ENCODE measurements around the gene LRRN4CL. TPM values are rescaled to one million over a fixed set of nuclear protein-coding genes. Genes with fewer than 3 reads are reported as not detected.

The LRRN4CL gene
- total and polyA plus RNA-seq, 9 of the 15 experiments (the other 6 are each of a cell fraction or from before 2014, with no cell fraction given): 0.03 to 0.11 (median 0.05) TPM; not detected in 4

DNA sequence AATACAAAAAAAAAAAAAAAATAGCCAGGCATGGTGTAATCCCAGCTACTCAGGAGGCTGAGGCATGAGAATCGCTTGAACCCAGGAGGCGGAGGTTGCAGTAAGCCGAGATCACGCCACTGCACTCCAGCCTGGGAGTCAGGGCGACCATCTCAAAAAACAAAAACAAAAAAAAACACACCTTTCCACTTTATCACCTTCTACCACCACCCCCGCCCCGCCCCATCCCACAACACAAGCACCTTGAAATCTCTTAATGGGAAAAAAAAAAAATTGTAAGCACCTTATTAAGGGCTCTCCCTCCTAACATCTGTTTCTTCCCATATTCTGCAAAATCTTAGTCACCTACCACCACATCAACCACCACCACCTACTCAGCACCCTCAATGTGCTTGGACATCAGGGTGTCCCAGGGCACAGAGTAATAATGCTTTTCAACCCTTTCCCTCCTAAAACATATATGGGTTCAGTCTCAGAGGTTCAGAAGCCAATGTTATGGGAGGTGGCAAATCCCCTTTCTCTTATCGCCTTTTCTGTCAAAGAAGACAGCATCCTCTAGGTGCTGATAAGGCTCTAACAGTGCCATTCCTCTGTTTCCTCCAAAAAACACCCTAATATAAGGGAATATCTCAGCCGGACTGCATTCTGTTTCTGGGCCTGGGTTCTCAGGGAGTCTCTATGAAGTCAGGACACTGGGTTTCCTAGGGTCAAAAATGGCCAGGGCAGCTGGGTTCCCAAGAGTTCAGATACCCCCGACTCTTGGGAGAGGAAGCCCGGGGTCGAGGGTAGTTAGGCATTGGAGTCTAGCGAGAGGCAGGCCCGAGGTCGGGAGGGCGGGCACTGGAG lies 36.9 kb downstream of the LRRN4CL start (continued):
- TF ChIP-seq, protein P1, sequence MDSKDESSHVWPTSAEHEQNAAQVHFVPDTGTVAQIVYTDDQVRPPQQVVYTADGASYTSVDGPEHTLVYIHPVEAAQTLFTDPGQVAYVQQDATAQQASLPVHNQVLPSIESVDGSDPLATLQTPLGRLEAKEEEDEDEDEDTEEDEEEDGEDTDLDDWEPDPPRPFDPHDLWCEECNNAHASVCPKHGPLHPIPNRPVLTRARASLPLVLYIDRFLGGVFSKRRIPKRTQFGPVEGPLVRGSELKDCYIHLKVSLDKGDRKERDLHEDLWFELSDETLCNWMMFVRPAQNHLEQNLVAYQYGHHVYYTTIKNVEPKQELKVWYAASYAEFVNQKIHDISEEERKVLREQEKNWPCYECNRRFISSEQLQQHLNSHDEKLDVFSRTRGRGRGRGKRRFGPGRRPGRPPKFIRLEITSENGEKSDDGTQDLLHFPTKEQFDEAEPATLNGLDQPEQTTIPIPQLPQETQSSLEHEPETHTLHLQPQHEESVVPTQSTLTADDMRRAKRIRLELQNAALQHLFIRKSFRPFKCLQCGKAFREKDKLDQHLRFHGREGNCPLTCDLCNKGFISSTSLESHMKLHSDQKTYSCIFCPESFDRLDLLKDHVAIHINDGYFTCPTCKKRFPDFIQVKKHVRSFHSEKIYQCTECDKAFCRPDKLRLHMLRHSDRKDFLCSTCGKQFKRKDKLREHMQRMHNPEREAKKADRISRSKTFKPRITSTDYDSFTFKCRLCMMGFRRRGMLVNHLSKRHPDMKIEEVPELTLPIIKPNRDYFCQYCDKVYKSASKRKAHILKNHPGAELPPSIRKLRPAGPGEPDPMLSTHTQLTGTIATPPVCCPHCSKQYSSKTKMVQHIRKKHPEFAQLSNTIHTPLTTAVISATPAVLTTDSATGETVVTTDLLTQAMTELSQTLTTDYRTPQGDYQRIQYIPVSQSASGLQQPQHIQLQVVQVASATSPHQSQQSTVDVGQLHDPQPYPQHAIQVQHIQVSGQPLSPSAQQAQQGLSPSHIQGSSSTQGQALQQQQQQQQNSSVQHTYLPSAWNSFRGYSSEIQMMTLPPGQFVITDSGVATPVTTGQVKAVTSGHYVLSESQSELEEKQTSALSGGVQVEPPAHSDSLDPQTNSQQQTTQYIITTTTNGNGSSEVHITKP (IDR thresholded peaks at IDR 0.05; ENCODE audit: partially characterized antibody): peak; percentile 6
- TF ChIP-seq DPF2 (IDR thresholded peaks at IDR 0.05) (0 out of 2 replicates have a peak, but pooled peaks have one; percentile 14), NFIC (IDR thresholded peaks at IDR 0.05) (no peak), POLR2AphosphoS5 (IDR thresholded peaks at IDR 0.05; ENCODE audit: control insufficient read depth, insufficient read depth, low read depth, low read length) (no peak), CSDE1 (IDR thresholded peaks at IDR 0.05) (no peak), ZNF644 (tag; IDR thresholded peaks at IDR 0.05; ENCODE audit: low read depth) (no peak), ESRRA (IDR thresholded peaks at IDR 0.05; ENCODE audit: borderline replicate concordance, low read depth) (no peak), ZC3H11A (IDR thresholded peaks at IDR 0.05; ENCODE audit: low read depth, low read length) (no peak), SMAD4 (CRISPR knock-in tag; conservative IDR thresholded peaks at IDR 0.05) (no peak), AFF4 (CRISPR knock-in tag; IDR thresholded peaks at IDR 0.05) (0 out of 2 replicates have a peak, but pooled peaks have one; percentile 16), POLR2AphosphoS2 (IDR thresholded peaks at IDR 0.05; ENCODE audit: low read length) (no peak), BRD9 (IDR thresholded peaks at IDR 0.05; ENCODE audit: low read depth, partially characterized antibody) (no peak), MEIS2 (IDR thresholded peaks at IDR 0.05; ENCODE audit: partially characterized antibody) (peak; percentile 54), FOXK1 (CRISPR knock-in tag; IDR thresholded peaks at IDR 0.05; ENCODE audit: borderline replicate concordance) (0 out of 2 replicates have a peak, but pooled peaks have one; percentile 22)
- TF ChIP-seq, protein P2, sequence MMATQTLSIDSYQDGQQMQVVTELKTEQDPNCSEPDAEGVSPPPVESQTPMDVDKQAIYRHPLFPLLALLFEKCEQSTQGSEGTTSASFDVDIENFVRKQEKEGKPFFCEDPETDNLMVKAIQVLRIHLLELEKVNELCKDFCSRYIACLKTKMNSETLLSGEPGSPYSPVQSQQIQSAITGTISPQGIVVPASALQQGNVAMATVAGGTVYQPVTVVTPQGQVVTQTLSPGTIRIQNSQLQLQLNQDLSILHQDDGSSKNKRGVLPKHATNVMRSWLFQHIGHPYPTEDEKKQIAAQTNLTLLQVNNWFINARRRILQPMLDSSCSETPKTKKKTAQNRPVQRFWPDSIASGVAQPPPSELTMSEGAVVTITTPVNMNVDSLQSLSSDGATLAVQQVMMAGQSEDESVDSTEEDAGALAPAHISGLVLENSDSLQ (IDR thresholded peaks at IDR 0.05): 0 out of 2 replicates have a peak, but pooled peaks have one; percentile 15
- TF ChIP-seq, protein P3, sequence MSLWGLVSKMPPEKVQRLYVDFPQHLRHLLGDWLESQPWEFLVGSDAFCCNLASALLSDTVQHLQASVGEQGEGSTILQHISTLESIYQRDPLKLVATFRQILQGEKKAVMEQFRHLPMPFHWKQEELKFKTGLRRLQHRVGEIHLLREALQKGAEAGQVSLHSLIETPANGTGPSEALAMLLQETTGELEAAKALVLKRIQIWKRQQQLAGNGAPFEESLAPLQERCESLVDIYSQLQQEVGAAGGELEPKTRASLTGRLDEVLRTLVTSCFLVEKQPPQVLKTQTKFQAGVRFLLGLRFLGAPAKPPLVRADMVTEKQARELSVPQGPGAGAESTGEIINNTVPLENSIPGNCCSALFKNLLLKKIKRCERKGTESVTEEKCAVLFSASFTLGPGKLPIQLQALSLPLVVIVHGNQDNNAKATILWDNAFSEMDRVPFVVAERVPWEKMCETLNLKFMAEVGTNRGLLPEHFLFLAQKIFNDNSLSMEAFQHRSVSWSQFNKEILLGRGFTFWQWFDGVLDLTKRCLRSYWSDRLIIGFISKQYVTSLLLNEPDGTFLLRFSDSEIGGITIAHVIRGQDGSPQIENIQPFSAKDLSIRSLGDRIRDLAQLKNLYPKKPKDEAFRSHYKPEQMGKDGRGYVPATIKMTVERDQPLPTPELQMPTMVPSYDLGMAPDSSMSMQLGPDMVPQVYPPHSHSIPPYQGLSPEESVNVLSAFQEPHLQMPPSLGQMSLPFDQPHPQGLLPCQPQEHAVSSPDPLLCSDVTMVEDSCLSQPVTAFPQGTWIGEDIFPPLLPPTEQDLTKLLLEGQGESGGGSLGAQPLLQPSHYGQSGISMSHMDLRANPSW (CRISPR knock-in tag; IDR thresholded peaks at IDR 0.05): no peak

Data from K562 (cell line).